Renal cortex interstitium (tissue), 11 donors: ENCODE results near the gene MAST4. TPM values are rescaled to one million over a fixed set of nuclear protein-coding genes. Genes with fewer than 3 reads are reported as not detected.

Experiments used
- DNase-seq, 11 donors: peaks; one replicate each; pipeline ENCODE4 v3.0.0-alpha.2; 2013; ENCODE audit warnings: low read depth in 9 of 11, low spot score in 4 of 11; ENCODE audit errors: extremely low read depth in 1 of 11
- polyA plus RNA-seq, 3 donors: library from polyadenylated mRNA; unstranded; fragments of 120-200 nt; gene quantifications; one replicate each; pipeline ENCODE4 v1.2.1, GENCODE V29; 2013; ENCODE audit not compliant: insufficient read length in 3 of 3

The MAST4 gene
- polyA plus RNA-seq, 3 donors = 15.2 to 19.4 (median 16.8) TPM

DNA sequence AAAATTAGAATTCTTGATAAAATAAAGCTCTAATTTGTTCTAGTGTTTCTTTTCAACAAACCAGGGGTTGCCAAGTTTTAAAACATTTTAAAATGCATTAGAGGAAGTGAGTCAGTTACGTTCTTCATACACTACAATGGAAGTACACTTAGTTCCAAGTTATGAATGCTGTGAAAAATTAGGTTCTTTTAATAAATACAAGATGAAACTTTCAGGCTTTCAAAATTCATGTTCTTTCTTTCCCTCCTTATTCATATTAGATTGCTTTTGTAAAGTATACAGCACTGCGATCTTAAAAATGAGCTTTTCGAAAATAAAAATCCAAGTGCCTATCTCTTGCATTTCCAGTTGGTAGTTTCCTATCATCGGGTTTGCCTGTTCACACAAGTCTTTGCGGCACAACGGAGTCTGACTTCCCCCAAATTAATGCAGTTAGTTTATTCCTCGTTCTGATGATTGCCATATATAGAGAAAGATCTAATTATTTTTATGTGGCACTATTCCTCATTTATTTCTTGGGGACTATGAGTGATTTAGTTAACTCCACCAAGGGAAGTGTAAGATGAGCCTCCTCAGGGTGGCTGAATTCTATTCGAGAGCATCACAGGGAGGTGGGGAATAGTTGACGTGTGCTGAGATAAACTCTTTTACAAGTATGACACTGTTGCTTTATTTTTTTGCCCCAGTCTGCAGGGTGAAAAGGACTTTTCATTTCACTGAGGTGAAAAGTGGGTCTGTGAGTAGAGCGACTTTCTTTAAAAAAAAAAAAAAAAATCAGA is 362.2 kb downstream of the MAST4 start:
- DNase-seq = no peak

DNA sequence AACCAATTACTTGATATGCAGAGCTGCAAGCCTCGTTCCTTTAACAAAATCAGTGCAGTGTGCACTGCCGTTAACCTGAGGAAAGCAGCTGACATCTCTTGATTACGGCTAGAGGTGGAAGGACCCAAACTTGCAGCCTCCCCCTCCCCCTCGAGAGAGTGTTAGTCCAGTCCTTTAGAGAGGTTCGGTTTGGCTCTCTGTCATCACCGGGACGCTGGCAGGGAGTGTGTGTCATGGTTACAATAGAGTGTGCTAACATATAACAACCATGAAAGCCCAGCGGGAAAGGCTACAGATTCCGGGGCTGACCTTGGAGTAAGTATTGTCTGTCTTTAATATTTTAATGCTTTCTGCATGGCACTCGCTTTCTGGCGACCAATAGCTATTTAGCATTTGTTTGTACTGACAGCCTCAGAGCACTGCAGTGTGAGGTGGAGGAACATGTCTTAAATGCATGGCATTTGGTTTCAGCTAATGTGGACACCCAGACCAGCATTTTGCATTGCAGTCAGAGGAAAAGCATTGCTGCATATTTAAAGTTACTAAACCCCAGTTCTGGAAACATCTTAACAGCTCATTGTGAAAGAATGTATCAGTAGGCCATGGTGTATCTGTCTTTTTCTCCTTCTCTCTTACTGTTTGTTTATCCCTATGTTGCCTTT is 362.9 kb downstream of the MAST4 start:
- no peak for DNase-seq

DNA sequence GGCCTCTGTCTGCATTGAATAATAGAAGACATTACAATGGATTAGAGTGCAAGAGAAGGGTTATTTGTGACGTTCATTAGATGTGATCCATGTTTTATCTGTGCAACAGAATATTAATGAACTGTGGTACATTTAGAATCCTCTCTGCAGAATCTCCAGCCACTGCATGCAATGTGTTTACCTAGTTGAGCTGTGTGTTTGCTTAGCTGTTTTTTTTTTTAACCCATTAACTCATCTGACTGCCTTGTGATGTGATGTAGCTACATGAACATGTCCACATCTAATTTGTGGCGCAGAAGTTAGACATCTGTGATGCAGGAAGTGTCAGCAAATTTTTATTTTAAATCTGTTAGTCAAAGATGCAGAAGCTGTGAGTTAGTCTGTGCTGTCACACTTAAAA is 363.5 kb downstream of the MAST4 start:
- peak in 1 of 11 donors; percentile 17 for DNase-seq

GRCh38 chr5:66960369-66961137 is 364.4 kb downstream of the MAST4 start:
- peak in 1 of 11 donors; percentile 32 for DNase-seq

GRCh38 chr5:66963559-66963971 is 367.4 kb downstream of the MAST4 start:
- DNase-seq = no peak

DNA sequence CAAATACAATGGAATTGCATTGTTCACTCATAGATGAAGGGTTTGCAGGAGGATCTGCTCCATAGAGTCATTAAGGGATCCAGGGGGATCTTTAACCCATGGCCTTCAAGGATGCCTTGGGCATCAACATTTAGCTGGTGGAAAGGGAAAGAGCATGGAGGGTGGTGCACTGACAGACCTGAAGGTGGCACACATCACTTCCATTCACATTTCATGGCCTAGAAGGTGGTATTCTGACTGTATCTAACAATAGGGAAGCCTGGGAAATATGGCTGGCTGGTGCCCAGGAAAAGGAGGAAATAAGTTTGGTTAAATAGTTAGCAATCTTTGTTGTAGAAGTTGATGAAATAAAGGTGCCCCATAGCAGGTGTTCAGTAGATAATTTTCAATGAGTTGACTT is 370.2 kb downstream of the MAST4 start:
- no peak for DNase-seq

- no peak for DNase-seq
Measured at GRCh38 chr5:66967102-66967501, 370.9 kb downstream of the MAST4 start.

GRCh38 chr5:66967826-66968262 is 371.7 kb downstream of the MAST4 start:
- no peak for DNase-seq

GRCh38 chr5:66969484-66969883 is 373.3 kb downstream of the MAST4 start:
- no peak for DNase-seq

DNA sequence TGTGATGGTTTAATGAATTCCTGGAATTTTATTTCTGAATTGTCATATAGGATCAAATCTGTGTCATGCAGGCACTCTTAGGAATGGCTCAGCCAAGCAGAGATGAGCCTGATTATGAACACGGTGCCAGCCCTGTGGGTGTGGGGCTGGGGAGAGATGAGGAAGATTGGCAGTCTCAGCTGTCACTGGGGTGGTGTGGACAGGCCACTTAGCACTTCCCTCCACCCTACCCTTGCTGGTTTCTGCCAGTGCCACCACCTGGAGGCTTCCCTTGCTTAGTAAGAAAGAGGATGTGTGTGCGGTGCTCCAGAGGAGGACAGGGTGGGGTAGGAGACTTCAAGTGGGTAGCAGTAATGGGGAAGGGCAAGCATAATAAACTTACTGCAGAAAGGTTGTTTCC is 373.8 kb downstream of the MAST4 start:
- DNase-seq = no peak

DNA sequence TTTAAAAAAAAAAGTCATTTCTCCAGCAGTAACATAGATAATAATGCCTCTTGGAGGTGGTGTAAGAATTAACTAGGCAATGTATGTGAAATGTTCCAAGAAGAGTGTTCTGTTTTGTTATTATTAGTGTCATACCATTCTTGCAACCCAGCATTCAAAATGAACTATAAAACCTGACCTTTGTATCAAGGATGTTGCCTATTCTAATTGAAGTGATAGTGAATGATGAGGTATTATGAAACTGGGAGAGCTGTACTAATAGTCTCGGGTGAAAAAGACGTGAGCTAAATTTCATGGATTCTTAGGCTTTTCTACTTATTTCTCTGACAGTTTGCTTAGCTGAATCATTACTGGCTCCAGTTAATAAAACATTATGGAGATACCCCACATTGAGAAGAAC is 375.8 kb downstream of the MAST4 start:
- DNase-seq = no peak

GRCh38 chr5:66974256-66974655 is 378.1 kb downstream of the MAST4 start:
- no peak for DNase-seq

GRCh38 chr5:66976108-66976507 is 379.9 kb downstream of the MAST4 start:
- DNase-seq = no peak

DNA sequence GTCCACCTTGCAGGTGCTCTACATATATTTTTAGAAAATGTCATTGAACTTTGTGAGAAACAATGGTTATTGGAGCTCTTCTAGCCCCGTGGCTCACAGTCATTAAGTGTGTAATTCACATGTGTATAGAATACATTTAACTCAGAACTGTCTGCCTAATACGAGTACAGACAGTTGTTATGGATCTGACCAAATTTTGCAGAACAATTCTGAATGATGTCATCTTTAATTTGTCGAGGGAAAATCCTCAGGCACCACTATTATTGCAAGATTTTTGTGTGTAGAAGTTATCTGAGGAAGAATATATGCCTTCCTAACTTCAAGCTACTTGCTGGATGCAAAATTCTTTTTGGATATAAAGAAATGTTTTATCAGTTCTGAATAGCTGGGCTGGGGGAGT is 383.5 kb downstream of the MAST4 start:
- no peak for DNase-seq

GRCh38 chr5:66981266-66982055 is 385.3 kb downstream of the MAST4 start:
- DNase-seq = no peak

DNA sequence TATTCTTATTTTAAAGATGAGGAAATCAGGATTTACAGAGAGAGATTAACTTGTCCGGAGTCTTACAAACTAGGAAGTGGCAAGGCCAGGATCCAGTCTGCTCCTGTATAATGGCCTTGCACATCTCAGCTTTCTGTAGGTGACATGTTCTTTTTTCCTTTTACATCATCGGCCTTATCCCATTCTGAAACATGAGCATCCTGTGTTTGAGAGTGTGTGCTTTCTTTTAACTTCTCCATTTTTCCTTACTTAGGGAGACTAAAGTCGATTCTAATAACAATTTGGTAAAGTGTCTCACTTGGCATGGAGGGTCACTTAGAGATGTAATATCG is 385.8 kb downstream of the MAST4 start:
- no peak for DNase-seq

- DNase-seq = no peak
Measured at GRCh38 chr5:66982470-66982869, 386.3 kb downstream of the MAST4 start.

DNA sequence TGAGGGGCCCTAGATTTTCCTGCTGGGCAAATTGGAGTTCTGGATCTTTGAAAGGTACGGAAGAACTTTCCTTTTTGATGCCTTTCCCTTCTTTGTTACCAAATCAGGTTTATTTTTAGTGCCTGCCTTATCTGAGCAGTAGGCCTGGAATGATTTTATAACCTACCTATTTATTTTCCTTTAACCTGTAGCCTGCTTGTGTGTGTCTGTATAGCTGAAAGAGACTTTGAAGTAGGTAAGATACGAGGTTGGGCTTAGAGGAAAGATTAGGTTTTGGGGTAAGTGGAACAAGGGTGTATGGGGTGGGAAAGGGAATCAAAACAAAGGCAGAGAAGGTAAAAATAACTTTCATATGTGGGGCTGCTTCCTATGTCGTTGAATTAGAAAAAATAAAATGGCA is 389.2 kb downstream of the MAST4 start:
- DNase-seq = no peak

- DNase-seq = no peak
Measured at GRCh38 chr5:66986009-66986408, 389.8 kb downstream of the MAST4 start.
